Cardiac muscle cell (in vitro differentiated cells and primary cell): ENCODE results near the gene SLC5A9. TPM values are rescaled to one million over a fixed set of nuclear protein-coding genes. Genes with fewer than 3 reads are reported as not detected.
A peak's percentile ranks its signal among the peaks of the same experiment; 100 is the strongest.
"Not testable (repeated sequence)": the region's sequence is repeated elsewhere in the genome, so short reads cannot be mapped to it uniquely, and the experiment has no call there.

Source experiments
- DNase-seq, 2 donors: peaks; one replicate each; pipeline versions ENCODE4 v3.0.0 to v3.0.0-alpha.2; 2010 to 2017; ENCODE audit warnings: low read depth in 1 of 2, low spot score in 1 of 2
- H3K27ac ChIP-seq: fragments of 200-600 bp; sonication (generic); 2 replicates; pipeline ENCODE4 v1.5.1; 2016
- H3K27me3 ChIP-seq: fragments of 200-600 bp; sonication (generic); 2 replicates; pipeline ENCODE4 v1.6.0; 2016; ENCODE audit warnings: control low read depth
- H3K36me3 ChIP-seq: fragments of 200-600 bp; sonication (generic); 2 replicates; pipeline ENCODE4 v1.5.1; 2016; ENCODE audit warnings: control low read depth
- H3K4me1 ChIP-seq: fragments of 200-600 bp; sonication (generic); 2 replicates; pipeline ENCODE4 v1.8.1; 2017; ENCODE audit warnings: low read depth, mild to moderate bottlenecking, mixed run types
- H3K4me3 ChIP-seq: fragments of 200-600 bp; sonication (generic); 2 replicates; pipeline ENCODE4 v1.5.1; 2016; ENCODE audit warnings: mild to moderate bottlenecking
- H3K9me3 ChIP-seq: fragments of 200-600 bp; sonication (generic); 2 replicates; pipeline ENCODE4 v1.5.1; 2017; ENCODE audit warnings: low read depth, mild to moderate bottlenecking, control low read depth
- CTCF ChIP-seq: IDR thresholded peaks from 2 replicates; pipeline ENCODE4 v1.5.1; 2012; ENCODE audit warnings: low read depth, mild to moderate bottlenecking, low read length
- polyA plus RNA-seq: library from polyadenylated mRNA; unstranded; fragments of >200 nt; fragmentation: Nextera tagmentation; extraction: Ambion mirVana; gene quantifications from 2 replicates; pipeline ENCODE4 v1.2.1, GENCODE V29; 2016
- total RNA-seq: library from RNA; depleted of rRNA; stranded (reverse); fragments of >200 nt; gene quantifications from 2 replicates; pipeline ENCODE4 v1.2.3, GENCODE V29; 2016

The SLC5A9 gene
- total and polyA plus RNA-seq, 2 experiments from 2014 or later, result 0.07 to 0.83 TPM

- no peak for TF ChIP-seq CTCF
- H3K27ac ChIP-seq, result no peak overlapping the region
- H3K36me3 ChIP-seq, result no peaks in the 10 kb centered on the region
- H3K9me3 ChIP-seq, result no peaks in the 10 kb centered on the region
- no peaks in the 10 kb centered on the region for H3K27me3 ChIP-seq
- H3K4me3 ChIP-seq, result no peak overlapping the region
- DNase-seq, result no peak
- H3K4me1 ChIP-seq, result no peaks in the 10 kb centered on the region
Measured at GRCh38 chr1:48251821-48252220, 29.3 kb downstream of the SLC5A9 start.

DNA sequence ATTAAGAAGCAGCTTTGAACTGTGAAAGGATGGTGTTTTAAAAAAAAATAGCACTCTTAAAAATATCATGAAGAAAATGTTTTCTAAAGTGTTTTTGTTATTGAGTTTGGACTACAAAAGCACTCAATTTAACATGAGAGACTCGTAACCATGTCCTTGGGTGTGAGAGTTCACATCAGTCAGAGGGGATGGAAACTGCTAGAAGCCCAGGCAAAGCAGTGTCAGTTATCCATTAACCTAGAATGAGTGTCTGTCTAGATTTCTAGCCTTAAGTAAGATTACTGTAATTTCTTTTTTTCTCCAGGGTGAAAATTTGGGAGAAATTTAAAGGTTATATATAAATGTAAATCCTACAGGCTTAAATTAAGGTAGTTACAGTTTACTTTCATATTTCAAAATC lies 31.7 kb downstream of the SLC5A9 start:
- Histone ChIP-seq H3K27ac (no peak overlapping the region), H3K36me3 (no peaks in the 10 kb centered on the region), H3K27me3 (no peaks in the 10 kb centered on the region), H3K4me1 (no peaks in the 10 kb centered on the region), H3K4me3 (no peak overlapping the region), H3K9me3 (no peaks in the 10 kb centered on the region)
- TF ChIP-seq CTCF, result no peak
- DNase-seq, result no peak

GRCh38 chr1:48258106-48258505 lies 35.6 kb downstream of the SLC5A9 start:
- no peak for DNase-seq
- no peak overlapping the region for H3K4me3 ChIP-seq
- no peaks in the 10 kb centered on the region for H3K4me1 ChIP-seq
- H3K27me3 ChIP-seq, result no peaks in the 10 kb centered on the region
- H3K9me3 ChIP-seq, result no peaks in the 10 kb centered on the region
- H3K36me3 ChIP-seq, result no peaks in the 10 kb centered on the region
- no peak for TF ChIP-seq CTCF
- no peak overlapping the region for H3K27ac ChIP-seq

DNA sequence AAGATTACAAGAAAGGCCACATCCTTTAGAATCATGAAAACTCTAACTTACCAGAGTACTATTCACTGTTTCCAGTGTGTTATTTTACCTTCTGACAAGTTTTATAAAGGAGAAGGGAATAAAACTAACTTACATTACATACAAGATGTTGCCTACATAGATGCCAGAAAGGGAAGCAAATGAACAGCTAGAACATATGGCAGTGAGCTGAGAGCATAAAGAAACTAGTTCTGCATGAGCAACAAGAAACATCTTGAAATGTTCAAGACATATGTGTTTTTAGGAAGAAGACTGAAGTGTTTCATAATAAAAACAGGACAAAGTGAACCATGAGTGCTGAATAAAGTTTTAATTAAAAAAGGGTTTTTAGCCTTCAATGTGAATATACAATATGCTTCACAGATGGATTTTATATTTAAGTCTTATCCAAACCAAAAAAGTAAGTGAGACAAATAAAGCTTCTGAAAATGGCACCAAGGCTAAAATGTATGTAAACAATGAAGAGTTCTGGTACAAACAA lies 39.4 kb downstream of the SLC5A9 start:
- no peak for DNase-seq
- no peak for TF ChIP-seq CTCF
- no peaks in the 10 kb centered on the region for H3K9me3 ChIP-seq
- H3K4me3 ChIP-seq, result no peak overlapping the region
- H3K36me3 ChIP-seq, result no peaks in the 10 kb centered on the region
- H3K27ac ChIP-seq, result no peak overlapping the region
- no peaks in the 10 kb centered on the region for H3K4me1 ChIP-seq
- no peaks in the 10 kb centered on the region for H3K27me3 ChIP-seq

DNA sequence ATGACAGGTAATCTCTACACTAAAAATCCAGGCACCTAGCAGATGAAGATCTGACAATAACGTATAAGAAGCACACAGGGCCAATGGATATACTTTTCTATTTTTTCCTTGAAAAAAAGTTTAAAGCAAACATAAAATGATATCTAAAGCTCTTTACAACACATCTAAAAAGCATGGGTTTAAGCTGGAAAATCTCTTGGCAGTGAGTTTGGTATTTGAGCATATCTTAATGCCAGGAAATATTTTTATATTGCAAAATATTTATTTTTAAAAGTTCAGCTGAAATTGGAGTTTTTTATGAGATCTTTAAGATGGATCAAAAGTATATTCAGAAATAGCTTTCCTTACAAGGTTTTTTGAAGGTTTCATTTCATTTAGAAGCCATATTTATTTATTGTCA lies 40.5 kb downstream of the SLC5A9 start:
- no peaks in the 10 kb centered on the region for H3K9me3 ChIP-seq
- DNase-seq, result peak in 1 of 2 donors; percentile 11
- no peaks in the 10 kb centered on the region for H3K27me3 ChIP-seq
- TF ChIP-seq CTCF, result no peak
- H3K4me1 ChIP-seq, result no peaks in the 10 kb centered on the region
- no peaks in the 10 kb centered on the region for H3K36me3 ChIP-seq
- no peak overlapping the region for H3K4me3 ChIP-seq
- H3K27ac ChIP-seq, result no peak overlapping the region

- H3K4me1 ChIP-seq, result no peaks in the 10 kb centered on the region
- no peaks in the 10 kb centered on the region for H3K27me3 ChIP-seq
- H3K36me3 ChIP-seq, result no peaks in the 10 kb centered on the region
- no peaks in the 10 kb centered on the region for H3K9me3 ChIP-seq
- no peak overlapping the region for H3K4me3 ChIP-seq
- TF ChIP-seq CTCF, result no peak
- DNase-seq, result peak in 1 of 2 donors; percentile 9
- H3K27ac ChIP-seq, result no peak overlapping the region
Measured at GRCh38 chr1:48266576-48266975, 44.1 kb downstream of the SLC5A9 start.

GRCh38 chr1:48277437-48277836 lies 54.9 kb downstream of the SLC5A9 start:
- H3K4me1 ChIP-seq, H3K9me3 ChIP-seq, DNase-seq, H3K27ac ChIP-seq, H3K4me3 ChIP-seq, H3K36me3 ChIP-seq, H3K27me3 ChIP-seq: not testable (repeated sequence)

DNA sequence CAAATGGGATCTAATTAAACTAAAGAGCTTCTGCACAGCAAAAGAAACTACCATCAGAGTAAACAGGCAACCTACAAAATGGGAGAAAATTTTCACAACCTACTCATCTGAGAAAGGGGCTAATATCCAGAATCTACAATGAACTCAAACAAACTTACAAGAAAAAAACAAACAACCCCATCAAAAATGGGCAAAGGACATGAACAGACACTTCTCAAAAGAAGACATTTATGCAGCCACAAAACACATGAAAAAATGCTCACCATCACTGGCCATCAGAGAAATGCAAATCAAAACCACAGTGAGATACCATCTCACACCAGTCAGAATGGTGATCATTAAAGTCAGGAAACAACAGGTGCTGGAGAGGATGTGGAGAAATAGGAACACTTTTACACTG lies 59.8 kb downstream of the SLC5A9 start:
- not testable (repeated sequence) for H3K27me3 ChIP-seq, DNase-seq, H3K36me3 ChIP-seq, H3K27ac ChIP-seq, H3K4me3 ChIP-seq, H3K4me1 ChIP-seq, H3K9me3 ChIP-seq
